Endothelial cell of umbilical vein (primary cell): ENCODE results near the gene STMP1. TPM values are rescaled to one million over a fixed set of nuclear protein-coding genes. Genes with fewer than 3 reads are reported as not detected.

ENCODE experiments used
- BruUV-seq: library from RNA; stranded (reverse); fragments of 400-500 nt; replicated peaks from 2 replicates; lab custom pipeline; 2021; lab: Mats Ljungman, UMichigan
- CTCF ChIA-PET: fragments of 300-600, 350-600 bp; sonication (Branson Sonifier 250); formaldehyde crosslinking; loops from one replicate; lab custom pipeline; 2021; ENCODE audit warnings: antibody characterized with exemption, inconsistent platforms; lab: Charles Lee
- POLR2A ChIA-PET: fragments of 300-600, 350-600 bp; sonication (Branson Sonifier 250); formaldehyde crosslinking; loops from one replicate; lab custom pipeline; 2021; ENCODE audit warnings: antibody characterized with exemption, inconsistent platforms; lab: Charles Lee
- DNase-seq: peaks from one replicate; pipeline ENCODE4 v3.0.0-alpha.2; 2011; ENCODE audit warnings: low read depth, low spot score
- FAIRE-seq: peaks from 2 replicates; lab custom pipeline; 2011; peaks lifted over from hg19 to GRCh38; lab: Jason Lieb, UNC
- H2AFZ ChIP-seq: 2 replicates; pipeline ENCODE4 v1.6.0; 2012; ENCODE audit warnings: low read depth, low read length, control low read depth, inconsistent platforms
- H3K27ac ChIP-seq: 2 replicates; pipeline ENCODE4 v1.5.1; 2011; ENCODE audit warnings: low read depth, mild to moderate bottlenecking, control low read depth, low read length, moderate library complexity; ENCODE audit not compliant: insufficient read depth
- H3K27me3 ChIP-seq, 2 experiments: 2 replicates each; pipeline versions ENCODE4 v1.6.0 to v1.6.1; 2011; ENCODE audit warnings: low read length in 2 of 2, mixed read lengths in 1 of 2; ENCODE audit not compliant: control insufficient read depth in 2 of 2, insufficient read depth in 2 of 2
- H3K36me3 ChIP-seq, 2 experiments: 2 replicates in 1 of 2; 3 replicates in 1 of 2; pipeline ENCODE4 v1.5.1; 2011; ENCODE audit warnings: low read length in 2 of 2, mild to moderate bottlenecking in 1 of 2, moderate library complexity in 1 of 2; ENCODE audit not compliant: control insufficient read depth in 2 of 2, insufficient read depth in 2 of 2; ENCODE audit errors: extremely low read depth in 1 of 2
- H3K4me1 ChIP-seq: 3 replicates; pipeline ENCODE4 v1.5.1; 2011; ENCODE audit warnings: mild to moderate bottlenecking, low read length; ENCODE audit not compliant: control insufficient read depth, insufficient read depth; ENCODE audit errors: extremely low read depth
- H3K4me2 ChIP-seq: 2 replicates; pipeline ENCODE4 v1.6.1; 2011; ENCODE audit warnings: low read length, control low read depth, mixed read lengths; ENCODE audit not compliant: insufficient read depth
- H3K4me3 ChIP-seq, 3 experiments: fragments of 200-600 bp in 1 of 3; sonication (generic), shearing (Covaris generic) in 1 of 3; replicated peaks in 1 of 3; 2 replicates each; pipeline ENCODE4 v1.5.1; 2011 to 2016; ENCODE audit warnings: control low read depth in 3 of 3, low read length in 3 of 3, mild to moderate bottlenecking in 2 of 3, inconsistent platforms in 1 of 3, low read depth in 1 of 3, moderate library complexity in 1 of 3; ENCODE audit not compliant: insufficient read depth in 1 of 3
- H3K79me2 ChIP-seq: 2 replicates; pipeline ENCODE4 v1.6.0; 2012; ENCODE audit warnings: low read length, inconsistent platforms; ENCODE audit not compliant: control insufficient read depth, insufficient read depth
- H3K9ac ChIP-seq: replicated peaks from 2 replicates; pipeline ENCODE3; 2011; ENCODE audit warnings: low read length, control low read depth; ENCODE audit not compliant: insufficient read depth; ENCODE audit errors: extremely low read depth
- H3K9me1 ChIP-seq: replicated peaks from 3 replicates; pipeline ENCODE4 v1.6.0; 2011; ENCODE audit warnings: mild to moderate bottlenecking, low read length; ENCODE audit not compliant: control insufficient read depth, insufficient read depth; ENCODE audit errors: extremely low read depth
- H3K9me3 ChIP-seq: replicated peaks from 2 replicates; pipeline ENCODE4 v1.5.1; 2012; ENCODE audit warnings: low read length, inconsistent platforms; ENCODE audit not compliant: control insufficient read depth, insufficient read depth
- H4K20me1 ChIP-seq: replicated peaks from 2 replicates; pipeline ENCODE3; 2011; ENCODE audit warnings: mild to moderate bottlenecking, low read length; ENCODE audit not compliant: control insufficient read depth, insufficient read depth; ENCODE audit errors: extremely low read depth
- CTCF ChIP-seq, 2 donors: IDR thresholded peaks; 1 replicate in 1 of 2; 2 replicates in 1 of 2; pipeline ENCODE4 v1.5.1; 2011; ENCODE audit warnings: low read length in 2 of 2, mild to moderate bottlenecking in 2 of 2, moderate library complexity in 2 of 2, control low read depth in 1 of 2, inconsistent platforms in 1 of 2, low read depth in 1 of 2; ENCODE audit not compliant: insufficient read depth in 1 of 2; ENCODE audit errors: extremely low read depth in 1 of 2
- EZH2 ChIP-seq: IDR thresholded peaks from 2 replicates; pipeline ENCODE4 v1.6.1; 2012; ENCODE audit warnings: borderline replicate concordance, low read depth, mild to moderate bottlenecking, moderate library complexity, low read length, inconsistent platforms; ENCODE audit not compliant: severe bottlenecking
- FOS ChIP-seq: IDR thresholded peaks from 2 replicates; pipeline ENCODE4 v1.6.1; 2011; ENCODE audit warnings: mild to moderate bottlenecking, low read length, moderate library complexity, borderline replicate concordance; ENCODE audit not compliant: insufficient read depth
- GATA2 ChIP-seq: IDR thresholded peaks from 2 replicates; pipeline ENCODE4 v1.7.0; 2011; ENCODE audit warnings: low read depth, mild to moderate bottlenecking, moderate library complexity, mixed read lengths, low read length; ENCODE audit not compliant: insufficient read length, insufficient read depth
- JUN ChIP-seq: IDR thresholded peaks from 2 replicates; pipeline ENCODE4 v1.6.1; 2011; ENCODE audit warnings: borderline replicate concordance, low read depth; ENCODE audit not compliant: insufficient read length, insufficient read depth
- MAX ChIP-seq: IDR thresholded peaks from 2 replicates; pipeline ENCODE4 v1.6.1; 2011; ENCODE audit not compliant: insufficient read depth, insufficient read length
- MYC ChIP-seq: IDR thresholded peaks from one replicate; pipeline ENCODE4 v1.6.1; 2011; ENCODE audit warnings: mild to moderate bottlenecking, low read depth, low read length
- POLR2A ChIP-seq: IDR thresholded peaks from 2 replicates; pipeline ENCODE4 v1.6.1; 2012; ENCODE audit warnings: low read depth, mild to moderate bottlenecking, control low read depth, low read length
- POLR2AphosphoS5 ChIP-seq: IDR thresholded peaks from 2 replicates; pipeline ENCODE4 v1.6.1; 2012; ENCODE audit warnings: low read depth, mild to moderate bottlenecking, control low read depth, low read length, moderate library complexity; ENCODE audit not compliant: insufficient read depth
- dilution Hi-C: fragments of 300-500 bp; cut with MboI; formaldehyde crosslinking; loops from one replicate; pipeline ENCODE4 v1.15.0; 2019; ENCODE audit warnings: low sequenced_read_pairs; ENCODE audit not compliant: extremely low pct_ligation_motif_present
- intact Hi-C: fragments of 100-400 bp; cut with micrococcal nuclease; formaldehyde crosslinking; loops from one replicate; pipeline ENCODE4 v1.10.0; 2022
- polyA plus RNA-seq, 4 experiments: library from polyadenylated mRNA; depleted of rRNA in 3 of 4; stranded (reverse) in 3 of 4; unstranded in 1 of 4; fragments of >200 nt; gene quantifications; 2 replicates each; pipeline versions ENCODE4 v1.2.1 to v1.2.3, GENCODE V29; 2011 to 2012; ENCODE audit warnings: missing spikeins in 1 of 4
- total RNA-seq: library from RNA; stranded (reverse); gene quantifications from 2 replicates; pipeline ENCODE4 v1.2.3, GENCODE V29; 2021

Gene STMP1
- total and polyA plus RNA-seq, 2 donors (not counting 3 experiments of a cell fraction or from before 2014, with no cell fraction given) = 17.1 to 31.3 TPM

GRCh38 chr7:135718794-135719437 lies 56.6 kb downstream of the STMP1 start:
- no peaks in the 10 kb centered on the region for H3K27me3 ChIP-seq
- H3K27ac ChIP-seq = no peak overlapping the region
- H3K9ac ChIP-seq = no peak overlapping the region
- H3K4me1 ChIP-seq = peaks cover 3% of the 10 kb centered on the region
- dilution Hi-C loops (no loop called here), intact Hi-C loops (no loop called here)
- no peaks in the 10 kb centered on the region for H3K36me3 ChIP-seq
- no peak for FAIRE-seq
- no peak for TF ChIP-seq CTCF (IDR thresholded peaks at IDR 0.05; ENCODE audit: extremely low read depth in 1 of 2, insufficient read depth in 1 of 2, low read depth in 1 of 2, low read length in 2 of 2)
- no peak for TF ChIP-seq EZH2
- TF ChIP-seq FOS = no peak
- no peak for TF ChIP-seq POLR2AphosphoS5
- TF ChIP-seq POLR2A = no peak
- BruUV-seq = no TSS peak
- no peak overlapping the region for H3K4me3 ChIP-seq
- H3K9me3 ChIP-seq = no peaks in the 10 kb centered on the region
- POLR2A ChIA-PET = no interaction called here
- CTCF ChIA-PET = no interaction called here
- no peak overlapping the region for H3K4me2 ChIP-seq
- H3K9me1 ChIP-seq = no peaks in the 10 kb centered on the region
- DNase-seq = no peak
- H4K20me1 ChIP-seq = no peaks in the 10 kb centered on the region
- H3K79me2 ChIP-seq = no peaks in the 10 kb centered on the region
- no peak overlapping the region for H2AFZ ChIP-seq

- intact Hi-C loops (no loop called here), dilution Hi-C loops (no loop called here)
- H3K36me3 ChIP-seq = no peaks in the 10 kb centered on the region
- no TSS peak for BruUV-seq
- POLR2A ChIA-PET = no interaction called here
- no peaks in the 10 kb centered on the region for H3K27me3 ChIP-seq
- H3K9me1 ChIP-seq = no peaks in the 10 kb centered on the region
- H4K20me1 ChIP-seq = no peaks in the 10 kb centered on the region
- H3K9ac ChIP-seq = no peak overlapping the region
- no peak overlapping the region for H3K27ac ChIP-seq
- TF ChIP-seq POLR2A (no peak), FOS (no peak), GATA2 (no peak), MAX (no peak), JUN (no peak), POLR2AphosphoS5 (no peak), EZH2 (no peak), MYC (no peak)
- FAIRE-seq (no peak), DNase-seq (no peak)
- CTCF ChIA-PET = no interaction called here
- H3K4me1 ChIP-seq = peaks cover 3% of the 10 kb centered on the region
- H3K4me3 ChIP-seq = no peak overlapping the region
- no peak overlapping the region for H2AFZ ChIP-seq
- H3K79me2 ChIP-seq = no peaks in the 10 kb centered on the region
- H3K9me3 ChIP-seq = no peaks in the 10 kb centered on the region
- H3K4me2 ChIP-seq = no peak overlapping the region
Observed at GRCh38 chr7:135719688-135720087, 57.4 kb downstream of the STMP1 start.
